Stimulated activated CD4-positive, alpha-beta T cell treated with anti-CD3 and anti-CD28 coated beads, TNF-alpha, amount 100 ng/mL, for 48 hours (primary cell): Measurements from ENCODE around the gene KDM4B.
A peak's percentile ranks its signal among the peaks of the same experiment; 100 is the strongest.

Source experiments
- DNase-seq, 3 donors: peaks; one replicate each; pipeline ENCODE4 v3.0.0-alpha.2; 2020; ENCODE audit warnings: low read depth in 3 of 3

Gene KDM4B

DNA sequence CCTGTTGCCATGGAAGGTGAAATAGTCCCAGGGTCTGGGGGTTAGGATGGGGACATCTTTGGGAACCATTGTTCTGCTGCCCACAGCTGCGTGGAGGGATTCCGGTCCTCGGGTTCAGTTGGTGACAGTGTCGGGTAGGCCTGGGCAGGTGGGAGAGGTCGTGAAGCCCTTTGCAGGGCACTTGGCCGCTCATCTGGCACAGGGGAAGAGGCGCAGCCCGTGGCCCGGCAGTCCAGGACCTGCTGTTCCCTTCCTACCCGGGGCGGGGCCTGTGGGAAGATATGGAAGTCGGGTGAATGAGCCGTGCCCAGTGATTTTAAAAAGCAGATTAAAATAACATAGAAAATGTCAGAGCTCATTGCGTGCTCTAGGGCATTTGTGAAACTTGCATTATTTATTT lies 44.8 kb downstream of the KDM4B start:
- DNase-seq = no peak

DNA sequence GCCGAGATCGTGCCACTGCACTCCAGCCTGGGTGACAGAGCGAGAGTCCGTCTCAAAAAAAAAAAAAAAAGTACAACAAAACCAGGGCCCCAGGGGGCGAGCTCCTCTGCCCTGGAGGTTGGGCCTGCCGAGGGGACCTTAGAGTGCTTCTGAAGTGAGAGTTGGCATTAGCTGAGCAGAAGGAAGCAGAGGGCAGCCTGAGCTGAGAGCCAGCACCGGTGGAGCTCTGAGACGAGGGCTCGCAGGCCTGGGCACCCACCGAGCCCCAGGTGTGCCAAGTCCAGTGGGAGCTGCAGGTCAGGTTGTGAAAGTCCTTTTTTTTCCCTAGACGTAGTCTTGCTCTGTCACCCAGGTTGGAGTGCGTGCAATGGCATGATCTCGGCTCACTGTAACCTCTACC lies 46.0 kb downstream of the KDM4B start:
- DNase-seq = no peak

DNA sequence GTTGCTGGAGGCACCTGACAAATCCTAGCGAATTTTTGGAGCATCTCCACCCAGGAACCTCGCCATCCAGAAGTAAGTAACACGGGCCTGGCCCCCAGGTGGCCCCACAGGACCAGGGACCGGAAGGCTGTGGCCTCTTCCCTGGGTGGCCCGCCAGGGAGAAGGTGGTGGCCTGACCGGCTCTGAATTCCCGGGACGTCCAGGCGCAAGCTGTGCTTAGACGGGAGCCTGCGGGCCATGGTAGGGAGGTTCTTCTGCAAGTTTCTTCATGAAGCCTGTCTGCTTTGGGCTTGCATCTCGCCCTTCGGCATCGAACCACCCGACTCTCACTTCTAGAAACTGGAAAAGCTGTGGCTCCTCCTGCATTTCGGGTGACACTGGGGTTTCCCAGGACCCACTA lies 47.4 kb downstream of the KDM4B start:
- DNase-seq = no peak

DNA sequence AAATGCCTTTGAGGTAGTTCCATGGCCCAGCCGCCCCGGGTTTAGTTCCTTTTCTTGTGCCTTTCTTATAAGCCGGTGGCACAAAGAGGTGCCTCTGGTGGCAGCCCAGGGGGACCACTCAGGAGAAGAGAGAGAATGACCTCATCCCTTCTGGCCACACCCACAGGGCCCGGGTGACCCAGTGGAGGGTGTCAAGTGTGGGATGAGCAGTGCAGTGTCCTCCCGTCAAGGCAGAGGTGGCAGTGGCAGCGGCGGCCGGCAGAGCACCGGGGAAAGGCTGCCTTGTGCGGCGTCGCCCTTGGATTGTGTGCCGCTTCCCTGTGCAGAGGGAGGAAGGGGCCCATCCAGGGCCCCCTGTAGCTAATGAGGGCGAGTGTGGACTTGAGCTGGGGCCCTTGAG lies 47.9 kb downstream of the KDM4B start:
- no peak for DNase-seq

DNA sequence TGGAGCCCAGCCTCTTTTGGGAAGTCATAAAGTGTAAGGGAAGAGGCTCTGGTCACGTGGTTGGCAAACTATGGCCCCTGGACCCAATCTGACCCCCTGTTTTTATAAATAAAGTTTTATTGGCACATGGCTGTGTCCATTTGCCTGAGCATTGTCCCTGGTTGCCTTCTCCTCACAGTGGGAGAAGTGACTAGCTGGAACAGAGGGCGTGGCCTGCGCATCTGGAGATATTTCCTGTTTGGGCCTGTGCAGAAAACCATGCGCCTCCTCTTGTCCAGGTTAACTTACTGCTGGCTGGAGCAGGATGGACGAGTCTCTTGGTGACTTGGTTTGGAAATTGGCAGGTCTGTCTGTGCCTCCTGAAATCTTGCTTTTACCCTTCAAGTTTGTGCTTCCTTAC lies 48.3 kb downstream of the KDM4B start:
- no peak for DNase-seq

DNA sequence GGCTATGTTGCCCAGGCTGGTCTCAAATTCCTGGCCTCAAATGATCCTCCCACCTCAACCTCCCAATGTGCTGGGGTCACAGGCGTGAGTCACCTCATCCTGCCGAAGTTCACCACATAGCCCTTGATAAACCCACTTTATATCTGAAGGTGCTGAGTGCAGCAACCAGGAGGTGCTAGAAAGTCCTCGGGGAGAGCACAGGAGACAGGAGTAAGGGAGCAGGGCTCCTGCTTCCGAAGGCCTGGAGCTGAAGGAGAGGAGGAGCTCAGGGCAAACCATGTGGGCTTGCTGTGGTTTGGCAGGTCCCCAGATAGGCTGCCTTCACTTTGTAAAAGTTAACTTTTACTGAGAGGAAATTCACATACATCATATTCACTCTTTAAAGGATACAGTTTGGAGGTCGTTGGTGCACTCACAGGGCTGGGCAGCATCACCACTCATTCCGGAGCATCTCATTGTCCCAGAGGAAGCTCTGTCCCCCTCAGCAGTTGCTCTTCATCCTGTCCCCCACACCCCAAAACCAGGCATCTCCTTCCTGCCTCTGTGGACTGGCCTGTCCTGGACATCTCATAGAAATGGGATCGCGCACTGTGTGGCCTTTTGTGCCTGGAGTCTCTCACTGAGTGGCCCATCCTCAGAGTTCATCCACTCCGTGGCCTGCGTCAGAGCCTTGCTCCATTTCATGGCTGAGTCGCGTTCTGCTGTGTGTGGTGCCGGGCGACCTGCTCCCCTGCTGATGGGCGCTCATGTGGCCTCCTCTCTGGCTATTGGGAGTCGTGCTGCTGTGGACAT lies 49.5 kb downstream of the KDM4B start:
- DNase-seq = no peak

DNA sequence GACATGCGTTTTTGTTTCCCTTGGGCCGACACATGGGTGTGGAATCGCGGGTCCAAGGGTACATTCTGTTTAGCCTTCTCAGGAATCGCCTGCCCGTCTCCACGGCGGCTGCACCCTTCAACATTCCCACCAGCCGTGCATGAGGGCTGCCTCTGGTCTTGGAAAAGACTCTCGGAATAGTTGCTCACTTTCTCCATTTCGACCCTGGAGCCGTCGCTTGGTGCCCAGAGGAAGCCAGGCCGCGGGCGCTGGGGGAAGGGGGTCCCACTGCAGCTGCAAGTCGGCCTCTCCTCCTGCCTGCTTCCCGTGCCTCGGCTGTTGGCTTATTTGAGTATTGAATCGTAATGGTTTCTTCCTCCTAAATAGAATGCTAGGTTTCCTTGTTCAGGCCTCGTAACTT lies 51.5 kb downstream of the KDM4B start:
- no peak for DNase-seq

DNA sequence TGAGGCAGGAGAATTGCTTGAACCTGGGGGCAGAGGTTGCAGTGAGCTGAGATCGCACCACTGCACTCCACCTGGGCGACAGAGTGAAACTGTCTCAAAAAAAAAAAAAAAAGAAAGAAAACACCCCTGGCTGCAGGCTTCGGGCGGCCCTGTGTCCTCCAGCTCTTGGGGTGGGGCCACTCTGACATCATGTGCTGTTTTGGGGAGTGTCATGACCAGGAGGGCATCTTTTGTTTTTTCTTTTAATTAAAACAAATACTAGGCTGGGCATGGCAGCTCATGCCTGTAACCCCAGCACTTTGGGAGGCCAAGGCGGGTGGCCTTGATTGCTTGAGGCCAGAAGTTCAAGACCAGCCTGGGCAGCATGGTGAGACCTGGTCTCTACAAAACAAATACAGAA lies 52.1 kb downstream of the KDM4B start:
- DNase-seq = no peak

DNA sequence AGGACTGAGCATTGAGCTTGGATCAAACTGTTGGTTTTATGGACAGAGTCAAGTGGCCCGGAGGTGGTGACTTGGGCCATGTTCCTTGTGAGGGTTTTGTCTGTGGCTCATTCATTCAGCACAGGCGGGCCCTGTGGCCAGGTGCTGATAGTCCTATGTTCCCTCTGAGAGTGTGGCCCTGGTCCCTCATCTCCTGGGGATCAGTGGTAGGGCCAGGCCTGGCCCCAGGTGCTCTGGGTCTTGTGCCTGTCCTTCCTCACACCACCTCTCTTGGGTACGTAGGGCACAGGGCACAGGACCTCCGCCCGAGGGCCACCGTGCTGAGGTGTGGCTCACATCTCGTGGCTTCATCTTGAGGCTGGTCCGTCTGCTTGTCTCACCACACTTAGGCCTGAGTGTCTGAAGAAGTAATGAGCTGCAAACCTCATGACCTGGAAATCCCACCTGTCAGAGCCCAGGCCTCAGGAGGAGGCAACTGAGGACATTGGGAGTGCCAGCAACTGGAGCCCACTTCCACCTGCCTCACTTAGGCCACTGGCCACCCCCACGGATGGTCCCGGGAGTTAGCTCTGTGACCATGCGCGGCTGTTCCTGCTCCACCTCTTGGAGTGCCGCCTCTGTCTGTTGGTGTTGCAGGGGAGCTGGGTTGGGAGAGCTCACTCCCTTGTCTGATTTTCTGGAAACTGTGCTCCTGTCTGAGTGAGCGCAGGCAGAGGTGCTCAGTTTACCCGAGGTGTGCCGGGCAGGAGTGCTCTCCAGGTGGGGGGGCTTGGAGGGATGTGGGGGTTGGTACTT lies 53.4 kb downstream of the KDM4B start:
- no peak for DNase-seq

DNA sequence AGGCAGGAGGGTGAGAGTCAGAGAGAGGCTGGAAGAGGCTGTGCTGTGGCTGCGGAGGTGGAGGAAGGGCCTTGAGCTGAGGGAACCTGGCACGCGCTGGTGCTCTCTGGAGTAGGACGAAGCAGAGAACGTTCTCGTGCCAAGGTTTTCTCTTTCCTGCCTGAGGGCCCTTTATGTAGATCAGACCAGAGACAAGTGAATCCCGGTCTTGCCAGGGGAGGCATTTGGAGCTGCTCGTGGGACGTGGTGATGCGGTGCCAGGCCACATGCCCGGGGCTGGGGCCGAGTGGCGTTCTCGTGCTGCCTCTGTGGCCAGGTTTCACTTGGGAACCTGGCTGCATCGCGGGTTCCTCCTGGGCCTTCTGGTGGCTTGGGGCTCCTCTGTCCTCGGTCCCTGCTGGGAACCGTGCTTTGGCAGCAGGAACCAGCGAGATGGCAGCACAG lies 54.2 kb downstream of the KDM4B start:
- no peak for DNase-seq

DNA sequence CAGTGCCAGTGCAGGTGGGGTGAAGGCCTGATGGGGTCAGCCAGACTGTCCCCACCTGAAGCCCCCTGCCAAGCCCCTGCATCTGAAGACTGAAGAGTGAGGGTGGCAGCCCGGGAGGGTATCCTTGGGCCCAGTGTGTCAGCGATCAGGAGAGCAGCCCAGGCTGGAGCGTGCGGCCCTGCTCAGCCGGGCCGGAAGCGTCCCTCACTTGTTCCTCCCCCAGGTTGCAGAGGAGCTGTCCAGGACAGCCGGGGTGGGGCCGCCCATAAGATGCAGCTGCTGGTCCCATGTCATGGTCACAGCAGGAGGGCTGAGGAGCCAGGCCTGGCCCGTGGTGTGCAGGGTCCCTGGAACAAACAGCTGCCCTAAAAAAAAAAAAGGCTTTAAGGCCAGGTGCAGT lies 55.4 kb downstream of the KDM4B start:
- DNase-seq = no peak

DNA sequence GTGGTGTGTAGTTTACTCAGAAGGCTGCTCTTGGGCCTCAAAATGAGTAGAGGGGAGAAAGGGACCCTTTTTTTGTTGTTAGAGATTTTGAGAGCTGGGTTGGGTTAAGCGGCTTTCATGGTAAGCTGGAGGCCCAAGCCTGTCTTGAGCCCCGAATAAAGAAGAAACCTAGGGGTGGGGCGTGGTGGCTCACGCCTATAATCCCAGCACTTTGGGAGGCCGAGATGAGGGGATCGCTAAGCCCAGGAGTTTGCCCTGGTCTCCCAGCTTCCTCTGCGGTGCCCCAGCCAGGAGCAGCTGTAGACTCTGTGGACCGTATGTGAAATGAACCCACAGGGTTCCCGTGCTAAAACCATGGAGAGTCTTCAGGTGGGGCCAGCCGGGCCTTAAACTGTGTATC lies 56.1 kb downstream of the KDM4B start:
- no peak for DNase-seq

DNA sequence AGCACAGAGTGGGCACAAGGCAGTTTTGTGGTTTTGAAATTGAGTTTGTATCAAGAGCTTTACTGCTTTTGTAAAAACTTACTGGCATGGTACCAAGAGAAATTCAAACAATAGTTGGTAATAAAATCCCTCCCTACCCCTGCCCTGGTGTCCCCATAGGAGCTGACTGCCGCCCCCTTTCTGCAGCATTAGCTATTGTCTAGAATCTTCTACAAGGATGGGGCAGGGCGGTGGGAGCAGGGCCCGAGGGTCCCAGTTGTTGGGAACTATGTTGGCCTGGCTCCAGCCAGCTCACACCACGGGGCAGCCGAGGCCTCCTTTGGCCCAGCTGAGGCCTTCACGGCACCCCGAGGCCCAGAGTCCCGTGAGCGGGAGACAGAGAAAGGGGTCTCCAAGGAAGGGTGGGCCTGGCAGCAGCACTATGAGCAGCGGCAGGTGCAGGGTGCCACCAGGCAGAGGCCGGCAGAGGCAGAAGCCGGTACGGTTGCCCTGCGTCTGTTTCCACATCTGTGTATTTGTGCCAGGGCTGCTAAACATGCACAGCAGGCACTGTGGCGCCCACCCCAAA lies 57.9 kb downstream of the KDM4B start:
- no peak for DNase-seq

DNA sequence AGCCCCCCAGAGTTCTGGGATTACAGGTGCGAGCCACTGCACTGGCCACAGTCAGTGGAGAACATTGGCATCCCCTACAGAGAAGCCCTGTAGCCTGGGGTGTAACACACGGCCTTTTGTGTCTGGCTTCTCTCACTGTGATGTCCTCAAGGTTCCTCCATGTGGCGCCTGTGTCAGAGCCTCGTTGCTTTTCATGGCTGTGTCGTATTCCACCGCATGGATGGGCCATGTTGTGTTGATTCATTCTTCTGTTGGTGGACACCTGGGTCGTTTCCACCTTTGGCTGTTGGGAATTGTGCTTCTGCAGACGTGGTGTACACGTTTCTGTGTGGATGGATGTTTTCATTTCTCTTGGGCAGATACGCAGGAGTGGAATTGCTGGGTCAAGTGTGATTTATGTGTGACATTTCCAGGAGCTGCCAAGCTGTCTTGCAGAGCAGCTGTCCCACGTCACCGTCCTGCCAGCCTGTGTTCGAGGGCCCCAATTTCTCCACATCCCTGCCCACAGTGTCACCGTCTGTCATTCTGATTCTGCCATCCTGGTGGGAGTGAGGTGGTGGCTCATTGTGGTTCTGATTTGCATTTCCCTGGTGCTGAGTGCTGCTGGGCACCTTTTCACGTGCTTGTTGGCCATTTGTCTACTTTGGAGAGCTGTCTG lies 59.4 kb downstream of the KDM4B start:
- no peak for DNase-seq

DNA sequence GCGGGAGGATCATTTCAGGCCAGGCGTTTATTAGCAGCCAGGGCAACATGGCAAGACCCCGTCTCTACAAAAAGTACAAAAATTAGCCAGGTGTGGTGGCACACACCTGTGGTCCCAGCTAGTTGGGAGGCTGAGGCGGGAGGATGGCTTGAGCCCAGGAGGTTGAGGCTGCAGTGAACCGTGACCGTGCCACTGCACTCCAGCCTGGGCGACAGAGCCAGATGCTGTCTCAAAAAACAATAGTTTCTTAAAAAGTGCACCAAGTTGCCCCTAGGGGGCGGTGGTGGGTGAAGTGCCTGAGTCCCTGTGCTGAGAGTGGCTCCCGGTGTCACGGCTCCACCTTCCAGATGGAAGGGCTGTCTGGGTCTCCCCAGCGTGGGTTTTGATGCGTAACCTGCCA lies 60.7 kb downstream of the KDM4B start:
- peak; percentile 38 to 64 (median 38) for DNase-seq

DNA sequence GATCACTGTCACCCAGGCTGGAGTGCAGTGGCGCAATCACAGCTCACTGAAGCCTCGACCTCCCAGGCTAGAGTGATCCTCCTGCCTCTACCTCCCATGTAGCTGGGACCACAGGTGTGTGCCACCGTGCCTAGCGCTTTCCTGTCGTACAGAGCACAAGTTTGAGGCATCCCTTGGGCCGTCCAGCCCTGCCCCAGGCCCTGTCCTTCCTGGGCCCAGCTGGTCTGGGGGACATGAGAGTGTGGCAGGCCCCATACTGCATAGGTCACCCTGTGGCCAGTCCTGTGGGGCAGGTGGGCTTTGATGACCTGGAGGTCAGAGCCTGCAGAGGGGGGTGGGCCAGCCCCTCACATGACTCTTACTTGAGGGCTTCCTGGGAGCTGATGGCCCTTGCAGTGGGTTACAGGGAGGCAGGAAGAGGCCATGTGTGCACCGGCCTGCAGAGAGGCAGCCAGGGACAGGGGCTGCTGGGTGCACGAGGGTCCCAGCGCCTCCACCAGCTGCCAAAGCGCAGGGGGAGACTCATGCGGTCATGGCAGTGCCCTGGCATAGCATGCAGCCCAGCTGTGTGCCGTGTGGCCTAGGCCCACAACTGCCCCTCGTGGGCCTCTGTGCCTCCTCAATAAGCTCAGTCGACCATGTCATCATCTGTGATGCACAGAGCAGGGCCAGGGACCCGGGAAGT lies 61.4 kb downstream of the KDM4B start:
- DNase-seq = no peak

DNA sequence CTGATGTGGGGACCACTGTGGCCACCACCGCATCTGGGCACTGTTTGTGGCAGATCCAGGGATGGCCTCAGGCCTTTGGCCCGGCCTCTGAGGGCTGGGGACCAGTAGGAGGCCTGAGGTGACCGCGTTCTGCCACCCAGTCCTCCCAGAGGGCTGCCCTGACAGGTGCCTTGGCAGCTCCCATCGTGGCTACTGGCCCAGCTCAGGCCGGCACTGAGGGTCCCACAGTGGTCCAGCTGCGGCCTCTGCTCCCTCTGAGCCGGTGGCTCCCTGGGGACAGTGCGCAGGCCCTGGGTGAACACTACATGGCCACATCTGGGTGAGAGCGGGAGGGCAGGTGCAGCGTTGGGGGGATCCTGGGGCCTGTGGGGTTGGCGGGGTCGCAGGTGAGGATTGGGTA lies 61.9 kb downstream of the KDM4B start:
- no peak for DNase-seq

DNA sequence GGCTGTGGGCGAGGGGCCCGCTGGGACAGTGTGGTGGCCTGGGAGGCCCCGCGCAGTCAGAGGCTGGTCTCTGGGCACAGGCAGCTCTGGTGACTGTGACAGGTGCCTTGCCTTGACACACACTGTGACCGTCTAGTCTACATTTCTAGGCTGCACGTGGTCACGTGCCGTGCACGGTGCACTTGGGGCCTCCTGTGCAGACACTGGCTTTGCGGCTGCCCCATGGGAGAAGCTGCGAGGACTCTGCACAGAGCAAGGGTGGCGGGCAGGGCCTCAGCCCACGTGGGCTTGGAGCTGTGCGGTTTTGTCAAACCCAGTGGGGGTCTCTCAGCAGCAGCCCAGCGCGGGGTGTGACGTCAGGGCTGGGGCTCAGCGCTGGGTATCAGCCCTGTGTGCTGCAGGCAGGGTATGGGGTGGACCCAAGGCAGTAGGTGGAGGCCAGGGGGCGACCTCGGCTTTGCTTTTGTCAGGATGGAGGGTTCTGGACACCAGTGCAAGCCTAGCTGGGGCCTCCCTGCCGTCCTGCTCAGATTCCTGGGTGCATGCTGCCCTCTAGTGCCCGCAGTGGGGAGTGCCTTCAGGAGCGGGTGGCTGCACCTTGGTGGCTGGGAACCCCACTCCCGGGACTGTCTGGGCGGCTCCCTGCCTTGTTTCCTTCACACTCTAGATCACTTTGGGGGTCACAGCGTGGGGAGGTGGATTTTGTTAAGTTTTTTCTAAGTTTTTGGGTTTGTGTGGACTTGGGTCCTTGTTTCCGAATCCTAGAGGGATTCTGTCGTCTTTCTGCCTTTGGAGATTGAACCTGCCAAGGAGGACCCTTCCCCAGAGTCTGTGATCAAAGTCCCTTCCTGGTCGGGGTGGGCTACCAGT lies 62.6 kb downstream of the KDM4B start:
- DNase-seq = peak; percentile 63 to 75 (median 64)

DNA sequence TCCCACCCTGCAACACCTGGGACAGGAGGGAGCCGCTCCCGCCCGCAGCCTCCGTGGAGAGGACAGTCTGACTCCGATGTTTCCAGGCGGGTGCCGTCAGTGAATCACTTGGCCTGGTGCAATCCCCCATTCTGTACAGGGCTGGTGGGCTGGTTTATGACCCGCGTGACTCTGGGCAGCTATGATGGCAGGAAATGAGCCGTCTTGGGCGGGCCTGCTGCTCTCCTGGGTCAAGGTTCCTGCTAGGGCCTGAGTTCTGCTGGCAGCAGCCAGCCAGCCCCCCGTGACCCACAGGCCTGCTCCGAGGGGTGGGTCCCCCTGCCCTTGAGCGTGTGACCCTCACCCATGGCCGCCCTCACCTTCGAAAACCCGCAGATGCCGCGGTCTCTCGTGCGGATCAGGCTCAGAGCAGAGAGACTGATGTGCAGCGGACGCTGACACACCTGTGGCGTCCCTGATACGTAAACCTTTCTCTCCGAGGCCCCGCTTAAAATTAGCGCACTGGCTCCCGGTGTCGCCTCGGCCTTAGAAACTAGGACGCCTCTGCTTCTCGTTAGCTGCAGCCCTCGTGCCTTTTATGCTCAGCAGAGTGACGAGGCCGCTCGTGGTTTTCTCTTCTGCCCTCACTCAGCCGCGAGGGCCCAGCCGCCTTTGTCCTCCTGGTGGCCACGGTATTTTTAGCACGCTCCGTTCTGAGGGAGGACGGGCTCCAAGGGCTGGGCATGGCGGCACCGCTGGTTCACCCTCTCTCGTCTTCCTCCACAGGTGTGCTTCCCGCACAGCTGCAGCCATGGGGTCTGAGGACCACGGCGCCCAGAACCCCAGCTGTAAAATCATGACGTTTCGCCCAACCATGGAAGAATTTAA lies 63.4 kb downstream of the KDM4B start:
- DNase-seq = no peak
